K562 (cell line): ENCODE data around the gene CCDC183. TPM values are rescaled to one million over a fixed set of nuclear protein-coding genes. Genes with fewer than 3 reads are reported as not detected.
A peak's percentile ranks its signal among the peaks of the same experiment; 100 is the strongest.

Experiments
- C11orf30 ChIP-seq: fragments of 450-650 bp; IDR thresholded peaks from 2 replicates; pipeline ENCODE4 v1.6.1; 2016; ENCODE audit warnings: low read depth, mild to moderate bottlenecking
- CHD2 ChIP-seq: IDR thresholded peaks from 2 replicates; pipeline ENCODE4 v1.6.1; 2011; ENCODE audit warnings: low read depth, low read length
- DPF2 ChIP-seq: fragments of 450-650 bp; IDR thresholded peaks from 2 replicates; pipeline ENCODE4 v1.6.1; 2016
- ETS2 ChIP-seq: IDR thresholded peaks from 2 replicates; pipeline ENCODE4 v1.6.1; 2016; ENCODE audit warnings: borderline replicate concordance, missing genetic modification characterization, mild to moderate bottlenecking, moderate library complexity, missing compliant biosample characterization; ENCODE audit not compliant: poor library complexity, severe bottlenecking
- ETV5 ChIP-seq: sonication (generic); formaldehyde crosslinking; IDR thresholded peaks from 2 replicates; pipeline ENCODE4 v1.4.0; 2020; ENCODE audit warnings: low read depth, mild to moderate bottlenecking, missing genetic modification reagents
- HDAC1 ChIP-seq, 2 experiments: fragments of 450-650 bp; IDR thresholded peaks; 2 replicates each; pipeline ENCODE4 v1.6.1; 2016 to 2017; ENCODE audit warnings: inconsistent platforms in 1 of 2, mild to moderate bottlenecking in 1 of 2, moderate library complexity in 1 of 2
- KLF13 ChIP-seq: fragments of 450-650 bp; IDR thresholded peaks from 2 replicates; pipeline ENCODE4 v1.6.1; 2016; ENCODE audit warnings: missing genetic modification characterization, low read depth, mild to moderate bottlenecking, missing compliant biosample characterization, moderate library complexity, borderline replicate concordance
- KLF16 ChIP-seq: IDR thresholded peaks from 2 replicates; pipeline ENCODE4 v1.6.1; 2016; ENCODE audit warnings: antibody characterized with exemption
- MECOM ChIP-seq: fragments of 250-450 bp; sonication (Bioruptor Pico); IDR thresholded peaks from 2 replicates; pipeline ENCODE4 v1.8.0; 2022; ENCODE audit warnings: inconsistent platforms
- MITF ChIP-seq: IDR thresholded peaks from 2 replicates; pipeline ENCODE4 v1.6.1; 2014; ENCODE audit warnings: antibody characterized with exemption
- MTA2 ChIP-seq: fragments of 450-650 bp; IDR thresholded peaks from 2 replicates; pipeline ENCODE4 v1.6.1; 2016; ENCODE audit warnings: low read depth
- NUFIP1 ChIP-seq: fragments of 450-650 bp; IDR thresholded peaks from 2 replicates; pipeline ENCODE4 v1.6.1; 2018; ENCODE audit not compliant: partially characterized antibody
- PHTF2 ChIP-seq: fragments of 250-450 bp; sonication (Bioruptor Pico); IDR thresholded peaks from 2 replicates; pipeline ENCODE4 v1.5.0; 2021; ENCODE audit warnings: mild to moderate bottlenecking
- TCF3 ChIP-seq: sonication (generic); formaldehyde crosslinking; IDR thresholded peaks from 2 replicates; pipeline ENCODE4 v1.4.0; 2020; ENCODE audit warnings: mild to moderate bottlenecking, missing genetic modification reagents
- TEAD2 ChIP-seq: fragments of 450-650 bp; IDR thresholded peaks from 2 replicates; pipeline ENCODE4 v1.6.1; 2016; ENCODE audit warnings: missing genetic modification characterization, control low read depth, missing compliant biosample characterization
- TEAD4 ChIP-seq, 2 experiments: sonication (generic) in 1 of 2; formaldehyde crosslinking in 1 of 2; IDR thresholded peaks; 2 replicates each; pipeline versions ENCODE4 v1.6.1 to v1.8.0; 2012 to 2022; ENCODE audit warnings: borderline replicate concordance in 1 of 2, inconsistent platforms in 1 of 2, low read length in 1 of 2, mild to moderate bottlenecking in 1 of 2, missing genetic modification reagents in 1 of 2
- ZNF197 ChIP-seq: fragments of 200-800 bp; sonication (Bioruptor generic); IDR thresholded peaks from 2 replicates; pipeline ENCODE4 v1.6.1; 2016; ENCODE audit warnings: low read depth, missing genetic modification characterization, missing compliant biosample characterization
- ZNF224 ChIP-seq: sonication (generic); formaldehyde crosslinking; IDR thresholded peaks from 2 replicates; pipeline ENCODE4 v1.8.0; 2022; ENCODE audit warnings: mild to moderate bottlenecking, missing genetic modification reagents
- ZNF561 ChIP-seq: fragments of 450-650 bp; formaldehyde crosslinking; conservative IDR thresholded peaks from 2 replicates; pipeline ENCODE4 v1.4.0; 2020; ENCODE audit warnings: mild to moderate bottlenecking, moderate library complexity
- polyA plus RNA-seq, 8 experiments: library from polyadenylated mRNA; depleted of rRNA in 4 of 8; stranded (reverse) in 5 of 8; unstranded in 3 of 8; fragments of >200 nt; fragmentation: Nextera tagmentation in 2 of 8; fragmentation: Illumina TruSeq in 1 of 8; extraction: Ambion mirVana in 2 of 8; extraction: Trizol in 1 of 8; gene quantifications; 2 replicates each; pipeline versions ENCODE4 v1.2.1 to v1.2.3, GENCODE V29; 2011 to 2014; ENCODE audit warnings: inconsistent platforms in 1 of 8, missing spikeins in 1 of 8
- total RNA-seq, 7 experiments: library from RNA; depleted of rRNA in 6 of 7; stranded (reverse); fragments of >200 nt in 6 of 7; fragmentation: Illumina TruSeq in 2 of 7; extraction: Trizol in 2 of 7; gene quantifications; 2 replicates each; pipeline versions ENCODE4 v1.2.1 to v1.2.3, GENCODE V29; 2011 to 2021; ENCODE audit warnings: low replicate concordance in 1 of 7
- TF ChIP-seq, protein P1 (sequence below): IDR thresholded peaks from 2 replicates; pipeline ENCODE4 v1.6.1; 2011; ENCODE audit not compliant: insufficient read length; ENCODE audit errors: extremely low read depth
- TF ChIP-seq, protein P2 (sequence below), 2 experiments: fragments of 450-650 bp; conservative IDR thresholded peaks; 2 replicates each; pipeline ENCODE4 v1.6.1; 2017; ENCODE audit warnings: mild to moderate bottlenecking in 2 of 2, moderate library complexity in 2 of 2
- TF ChIP-seq, protein P3 (sequence below): sonication (generic); formaldehyde crosslinking; IDR thresholded peaks from 2 replicates; pipeline ENCODE4 v1.8.0; 2022; ENCODE audit warnings: mild to moderate bottlenecking, missing genetic modification reagents
- TF ChIP-seq, protein P4 (sequence below): fragments of 250-450 bp; sonication (Bioruptor Pico); IDR thresholded peaks from 2 replicates; pipeline ENCODE4 v1.4.0; 2020; ENCODE audit warnings: mild to moderate bottlenecking, moderate library complexity

CCDC183 gene
- total and polyA plus RNA-seq, 9 of the 15 experiments (the other 6 are each of a cell fraction or from before 2014, with no cell fraction given), result 0.21 to 0.60 (median 0.29) TPM; not detected in 4

DNA sequence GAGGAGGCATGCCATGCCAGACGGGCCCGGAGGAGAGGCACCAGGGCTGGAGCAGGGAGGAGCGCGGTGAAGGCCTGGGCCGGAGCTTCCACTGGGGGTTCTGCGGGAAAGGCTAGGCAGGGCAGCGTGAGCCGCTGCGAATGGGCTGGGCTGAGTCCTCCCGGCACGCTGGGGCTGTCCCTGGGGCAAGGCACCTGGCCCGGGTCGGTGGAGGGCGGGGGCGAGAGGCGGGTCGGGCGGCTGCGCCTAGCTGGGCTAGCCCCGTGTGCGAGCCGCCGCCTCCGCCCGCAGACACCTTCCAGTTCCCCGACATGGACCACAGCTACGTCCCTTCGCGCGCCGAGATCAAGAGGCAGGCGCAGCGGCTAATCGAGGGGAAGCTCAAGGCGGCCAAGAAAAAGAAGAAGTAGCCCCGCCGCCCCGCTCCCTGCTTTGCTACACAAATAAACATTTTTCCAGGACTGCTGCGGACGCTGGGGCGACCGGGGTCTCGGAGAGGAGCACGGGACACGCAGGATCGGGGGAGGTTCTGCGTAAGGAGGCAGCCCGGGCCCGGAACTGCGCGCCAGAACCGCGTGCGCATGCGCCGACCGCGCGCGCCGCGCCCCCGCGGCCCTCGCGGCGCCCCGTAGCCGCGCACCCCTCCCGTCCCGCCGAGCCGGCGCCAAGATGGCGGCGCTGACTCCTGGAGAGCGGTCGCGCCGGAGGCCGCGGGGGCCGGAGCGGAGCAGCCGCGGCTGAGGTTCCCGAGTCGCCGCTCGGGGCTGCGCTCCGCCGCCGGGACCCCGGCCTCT, 11.3 kb downstream of the CCDC183 start, which contains the start of gene RABL6 (continued):
- TF ChIP-seq, protein P1, sequence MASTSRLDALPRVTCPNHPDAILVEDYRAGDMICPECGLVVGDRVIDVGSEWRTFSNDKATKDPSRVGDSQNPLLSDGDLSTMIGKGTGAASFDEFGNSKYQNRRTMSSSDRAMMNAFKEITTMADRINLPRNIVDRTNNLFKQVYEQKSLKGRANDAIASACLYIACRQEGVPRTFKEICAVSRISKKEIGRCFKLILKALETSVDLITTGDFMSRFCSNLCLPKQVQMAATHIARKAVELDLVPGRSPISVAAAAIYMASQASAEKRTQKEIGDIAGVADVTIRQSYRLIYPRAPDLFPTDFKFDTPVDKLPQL, result no peak
- TF ChIP-seq, protein P2, sequence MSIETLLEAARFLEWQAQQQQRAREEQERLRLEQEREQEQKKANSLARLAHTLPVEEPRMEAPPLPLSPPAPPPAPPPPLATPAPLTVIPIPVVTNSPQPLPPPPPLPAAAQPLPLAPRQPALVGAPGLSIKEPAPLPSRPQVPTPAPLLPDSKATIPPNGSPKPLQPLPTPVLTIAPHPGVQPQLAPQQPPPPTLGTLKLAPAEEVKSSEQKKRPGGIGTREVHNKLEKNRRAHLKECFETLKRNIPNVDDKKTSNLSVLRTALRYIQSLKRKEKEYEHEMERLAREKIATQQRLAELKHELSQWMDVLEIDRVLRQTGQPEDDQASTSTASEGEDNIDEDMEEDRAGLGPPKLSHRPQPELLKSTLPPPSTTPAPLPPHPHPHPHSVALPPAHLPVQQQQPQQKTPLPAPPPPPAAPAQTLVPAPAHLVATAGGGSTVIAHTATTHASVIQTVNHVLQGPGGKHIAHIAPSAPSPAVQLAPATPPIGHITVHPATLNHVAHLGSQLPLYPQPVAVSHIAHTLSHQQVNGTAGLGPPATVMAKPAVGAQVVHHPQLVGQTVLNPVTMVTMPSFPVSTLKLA (conservative IDR thresholded peaks at IDR 0.05), result peak in 1 of 2 experiments; percentile 58; a peak in 2 of 4 replicates
- TF ChIP-seq ZNF197 (CRISPR knock-in tag) (no peak), TEAD2 (no peak), KLF13 (tag) (no peak), ZNF224 (CRISPR knock-in tag) (no peak), ZNF561 (CRISPR knock-in tag) (no peak), MITF (0 out of 2 replicates have a peak, but pooled peaks have one; percentile 38), TEAD4 (IDR thresholded peaks at IDR 0.05; ENCODE audit: low read length) (no peak), TEAD4 (CRISPR knock-in tag; IDR thresholded peaks at IDR 0.05; ENCODE audit: borderline replicate concordance) (no peak), MTA2 (no peak), TCF3 (CRISPR knock-in tag) (peak; percentile 4; the same call in 1 of the 2 replicates), NUFIP1 (no peak), HDAC1 (IDR thresholded peaks at IDR 0.05) (no peak; a peak in 1 of 4 replicates), CHD2 (no peak), ETS2 (tag) (no peak), ETV5 (peak; percentile 35; the same call in 1 of the 2 replicates), MECOM (CRISPR knock-in tag) (no peak), KLF16 (no peak), C11orf30 (no peak), DPF2 (no peak), PHTF2 (no peak)
- TF ChIP-seq, protein P3, sequence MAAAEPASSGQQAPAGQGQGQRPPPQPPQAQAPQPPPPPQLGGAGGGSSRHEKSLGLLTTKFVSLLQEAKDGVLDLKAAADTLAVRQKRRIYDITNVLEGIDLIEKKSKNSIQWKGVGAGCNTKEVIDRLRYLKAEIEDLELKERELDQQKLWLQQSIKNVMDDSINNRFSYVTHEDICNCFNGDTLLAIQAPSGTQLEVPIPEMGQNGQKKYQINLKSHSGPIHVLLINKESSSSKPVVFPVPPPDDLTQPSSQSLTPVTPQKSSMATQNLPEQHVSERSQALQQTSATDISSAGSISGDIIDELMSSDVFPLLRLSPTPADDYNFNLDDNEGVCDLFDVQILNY (CRISPR knock-in tag), result no peak
- TF ChIP-seq, protein P4, sequence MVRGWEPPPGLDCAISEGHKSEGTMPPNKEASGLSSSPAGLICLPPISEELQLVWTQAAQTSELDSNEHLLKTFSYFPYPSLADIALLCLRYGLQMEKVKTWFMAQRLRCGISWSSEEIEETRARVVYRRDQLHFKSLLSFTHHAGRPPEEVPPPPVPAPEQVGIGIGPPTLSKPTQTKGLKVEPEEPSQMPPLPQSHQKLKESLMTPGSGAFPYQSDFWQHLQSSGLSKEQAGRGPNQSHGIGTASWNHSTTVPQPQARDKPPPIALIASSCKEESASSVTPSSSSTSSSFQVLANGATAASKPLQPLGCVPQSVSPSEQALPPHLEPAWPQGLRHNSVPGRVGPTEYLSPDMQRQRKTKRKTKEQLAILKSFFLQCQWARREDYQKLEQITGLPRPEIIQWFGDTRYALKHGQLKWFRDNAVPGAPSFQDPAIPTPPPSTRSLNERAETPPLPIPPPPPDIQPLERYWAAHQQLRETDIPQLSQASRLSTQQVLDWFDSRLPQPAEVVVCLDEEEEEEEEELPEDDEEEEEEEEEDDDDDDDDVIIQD (CRISPR knock-in tag), result no peak
